Measurements from ENCODE around the gene NAALADL2. TPM values are rescaled to one million over a fixed set of nuclear protein-coding genes. Genes with fewer than 3 reads are reported as not detected.

NAALADL2 gene
- total RNA-seq, 4 donors from 2014 or later = 3.8 to 20.3 (median 8.6) TPM

- no peak overlapping the region for H3K4me3 ChIP-seq
- no peaks in the 10 kb centered on the region for H3K9me3 ChIP-seq
- H3K4me1 ChIP-seq = no peaks in the 10 kb centered on the region
- TF ChIP-seq POLR2A (IDR thresholded peaks at IDR 0.05; ENCODE audit: low read depth) (no peak), CTCF (IDR thresholded peaks at IDR 0.05) (no peak), EP300 (IDR thresholded peaks at IDR 0.05) (no peak), POLR2AphosphoS5 (IDR thresholded peaks at IDR 0.05) (no peak)
- 69% methylated on average over 6 of the region's 6 CpGs for WGBS
- DNase-seq (ENCODE audit: extremely low spot score) = no peak
- H3K27me3 ChIP-seq = no peaks in the 10 kb centered on the region
- intact Hi-C loops (cut with DNase I) = no loop called here
- H3K36me3 ChIP-seq = no peaks in the 10 kb centered on the region
- no peak overlapping the region for H3K27ac ChIP-seq (replicated peaks in 1 of 4)
Measured at GRCh38 chr3:175015056-175015635, 156.0 kb downstream of the NAALADL2 start.

DNA sequence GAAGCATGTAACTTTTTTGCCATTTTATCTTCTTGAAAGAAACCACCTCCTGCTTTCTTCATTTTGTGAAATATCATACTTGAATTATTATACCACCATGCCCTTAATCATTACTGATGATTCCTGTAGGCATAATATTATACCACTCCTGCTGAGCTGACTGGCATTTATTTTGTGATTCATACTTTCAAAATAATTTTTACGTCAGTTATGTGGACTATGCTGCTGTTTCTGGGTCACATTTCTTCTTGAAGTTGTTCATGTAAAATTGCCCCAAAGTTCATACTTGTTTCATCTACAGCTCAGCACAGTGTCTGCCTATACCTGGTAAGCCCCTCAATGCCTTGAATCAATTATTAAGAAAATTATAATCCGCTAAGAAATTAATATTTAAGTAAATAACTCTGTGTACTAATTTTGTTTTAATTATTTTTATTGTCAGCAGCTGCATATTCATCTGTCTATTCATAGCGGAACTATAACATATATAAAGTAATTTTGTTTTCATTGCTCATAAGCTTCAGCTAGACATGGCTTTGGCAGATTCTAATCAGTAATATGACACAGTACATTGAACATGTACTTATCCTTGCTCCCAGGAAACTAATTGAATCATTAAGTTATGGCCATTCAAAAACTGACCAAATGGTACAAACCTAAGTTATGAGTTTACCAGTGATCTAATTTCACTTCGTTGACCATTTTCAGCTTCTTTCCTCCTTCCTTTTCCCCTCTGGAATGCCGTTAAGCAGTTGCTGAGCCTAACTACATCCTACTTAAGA, 160.0 kb downstream of the NAALADL2 start:
- H3K4me3 ChIP-seq = no peak overlapping the region
- WGBS = 91% methylated on average over 5 of the region's 5 CpGs
- no peaks in the 10 kb centered on the region for H3K36me3 ChIP-seq
- H3K4me1 ChIP-seq = no peaks in the 10 kb centered on the region
- intact Hi-C loops (cut with DNase I) = no loop called here
- TF ChIP-seq POLR2AphosphoS5 (IDR thresholded peaks at IDR 0.05) (no peak), CTCF (IDR thresholded peaks at IDR 0.05) (no peak), EP300 (IDR thresholded peaks at IDR 0.05) (no peak), POLR2A (IDR thresholded peaks at IDR 0.05; ENCODE audit: low read depth) (no peak)
- no peaks in the 10 kb centered on the region for H3K9me3 ChIP-seq
- no peak for DNase-seq (ENCODE audit: extremely low spot score)
- H3K27me3 ChIP-seq = no peaks in the 10 kb centered on the region
- H3K27ac ChIP-seq (replicated peaks in 1 of 4) = no peak overlapping the region

GRCh38 chr3:175020101-175020500, 161.0 kb downstream of the NAALADL2 start:
- Histone ChIP-seq H3K4me3 (no peak overlapping the region), H3K36me3 (no peaks in the 10 kb centered on the region), H3K27ac (replicated peaks in 1 of 4) (no peak overlapping the region), H3K27me3 (no peaks in the 10 kb centered on the region), H3K4me1 (no peaks in the 10 kb centered on the region), H3K9me3 (no peaks in the 10 kb centered on the region)
- intact Hi-C loops (cut with DNase I) = no loop called here
- 92% methylated on average over 1 of the region's 1 CpG for WGBS
- TF ChIP-seq CTCF (IDR thresholded peaks at IDR 0.05) (no peak), EP300 (IDR thresholded peaks at IDR 0.05) (no peak), POLR2A (IDR thresholded peaks at IDR 0.05; ENCODE audit: low read depth) (no peak), POLR2AphosphoS5 (IDR thresholded peaks at IDR 0.05) (no peak)
- no peak for DNase-seq (ENCODE audit: extremely low spot score)

GRCh38 chr3:175029828-175030227, 170.7 kb downstream of the NAALADL2 start:
- H3K9me3 ChIP-seq = no peaks in the 10 kb centered on the region
- TF ChIP-seq CTCF (IDR thresholded peaks at IDR 0.05) = no peak
- no peak for TF ChIP-seq POLR2A (IDR thresholded peaks at IDR 0.05; ENCODE audit: low read depth)
- no peak for TF ChIP-seq EP300 (IDR thresholded peaks at IDR 0.05)
- no peak for TF ChIP-seq POLR2AphosphoS5 (IDR thresholded peaks at IDR 0.05)
- no peaks in the 10 kb centered on the region for H3K4me1 ChIP-seq
- H3K36me3 ChIP-seq = no peaks in the 10 kb centered on the region
- DNase-seq (ENCODE audit: extremely low spot score) = no peak
- intact Hi-C loops (cut with DNase I) = no loop called here
- no peak overlapping the region for H3K27ac ChIP-seq (replicated peaks in 1 of 4)
- WGBS = 100% methylated on average over 2 of the region's 2 CpGs
- H3K27me3 ChIP-seq = no peaks in the 10 kb centered on the region
- no peak overlapping the region for H3K4me3 ChIP-seq
